HK-2 (cell line): ENCODE results near the gene GAB2.
"Not testable (repeated sequence)": the region's sequence is repeated elsewhere in the genome, so short reads cannot be mapped to it uniquely, and the experiment has no call there.

Experiments
- DNase-seq: peaks from one replicate; pipeline ENCODE4 v3.0.0-alpha.2; 2018; ENCODE audit not compliant: unreplicated experiment

The GAB2 gene

DNA sequence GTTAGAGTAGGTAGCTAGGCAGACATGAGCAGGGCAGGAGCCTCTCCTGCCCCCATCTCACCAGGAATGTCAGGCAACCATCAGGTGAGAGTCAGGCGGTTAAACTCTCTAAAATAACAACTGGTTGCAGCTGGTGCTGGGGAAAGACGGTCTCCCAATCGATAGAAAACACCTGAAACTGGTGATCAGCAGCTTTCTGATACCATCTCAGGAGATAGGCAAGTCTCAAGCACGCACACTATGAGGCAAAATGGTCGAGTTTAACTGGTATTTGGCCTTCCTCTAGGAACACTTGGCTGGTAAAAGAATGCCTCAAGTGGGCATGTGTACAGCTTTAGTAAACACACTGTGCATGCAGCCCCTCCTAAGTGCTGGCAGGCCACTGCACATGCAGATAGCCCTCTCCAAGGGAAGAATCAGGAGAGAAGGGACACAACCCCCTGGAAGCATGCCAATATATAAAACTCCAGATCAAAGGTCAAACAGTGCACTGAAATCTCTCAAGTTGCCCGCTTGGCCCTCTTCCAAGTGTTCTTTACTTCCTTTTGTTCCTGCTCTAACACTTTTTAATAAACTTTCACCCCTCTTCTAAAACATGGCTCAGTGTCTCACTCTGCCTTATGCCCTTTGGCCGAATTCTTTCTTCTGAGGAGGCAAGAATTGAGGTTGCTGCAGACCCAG lies 140.2 kb downstream of the GAB2 start:
- DNase-seq: no peak

DNA sequence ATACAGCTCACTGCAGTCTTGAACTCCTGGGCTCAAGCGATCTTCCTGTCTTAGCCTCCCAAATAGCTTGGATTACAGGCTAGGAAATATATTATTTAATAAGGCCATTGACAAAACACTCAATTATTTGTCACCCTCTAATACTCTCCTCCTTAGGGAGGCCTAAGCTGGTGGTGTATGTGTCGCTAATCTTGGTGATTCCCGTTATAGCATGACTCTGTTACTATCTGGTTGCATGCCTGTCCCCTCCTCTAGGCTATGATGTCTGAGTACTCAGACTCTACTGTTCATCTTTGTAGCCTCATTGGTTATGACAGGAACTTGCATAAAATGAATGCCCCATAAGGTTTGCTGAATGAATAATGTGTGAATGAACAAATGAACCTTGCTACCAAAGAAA lies 141.3 kb downstream of the GAB2 start:
- DNase-seq: no peak

DNA sequence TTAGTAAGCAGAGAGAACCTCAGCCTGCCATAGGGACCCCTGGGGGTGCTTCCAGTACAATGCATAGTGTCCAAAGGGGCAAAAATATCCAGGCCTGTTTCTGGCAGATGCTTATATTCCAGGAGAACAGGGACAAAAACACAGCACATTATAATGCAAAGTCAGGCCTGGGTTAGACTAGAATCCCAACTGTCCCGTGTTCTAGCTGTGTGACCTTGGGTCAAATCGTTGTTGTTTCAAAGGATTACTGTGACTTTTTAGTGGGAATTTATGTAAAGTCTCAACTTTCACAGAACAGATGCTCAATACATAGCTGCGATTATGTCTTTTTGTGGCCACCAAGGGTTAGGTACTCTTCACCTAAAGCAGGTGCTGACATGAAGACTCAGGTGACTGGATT lies 142.9 kb downstream of the GAB2 start:
- DNase-seq: no peak

DNA sequence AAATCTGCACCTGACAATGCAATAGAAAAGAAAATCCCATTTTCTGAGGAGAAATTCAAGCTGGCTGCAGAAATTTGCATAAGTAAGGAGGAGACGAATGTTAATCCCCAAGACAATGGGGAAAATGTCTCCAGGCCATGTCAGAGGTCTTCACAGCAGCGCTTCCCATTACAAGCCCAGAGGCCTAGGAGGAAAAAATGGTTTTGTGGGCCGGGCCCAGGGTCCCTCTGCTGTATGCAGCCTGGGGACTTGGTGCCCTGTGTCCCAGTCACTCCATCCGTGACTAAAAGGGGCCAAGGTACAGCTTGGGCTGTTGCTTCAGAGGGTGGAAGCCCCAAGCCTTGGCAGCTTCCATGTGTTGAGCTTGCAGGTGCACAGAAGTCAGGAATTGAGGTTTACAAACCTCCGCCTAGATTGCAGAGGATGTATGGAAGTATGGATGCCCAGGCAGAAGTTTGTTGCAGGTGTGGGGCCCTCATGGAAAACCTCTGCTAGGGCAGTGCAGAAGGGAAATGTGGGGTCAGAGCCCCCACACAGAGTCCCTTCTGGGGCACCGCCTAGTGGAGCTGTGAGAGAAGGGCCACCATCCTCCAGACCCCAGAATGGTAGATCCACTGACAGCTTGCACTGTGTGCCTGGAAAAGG lies 144.9 kb downstream of the GAB2 start:
- DNase-seq: not testable (repeated sequence)

DNA sequence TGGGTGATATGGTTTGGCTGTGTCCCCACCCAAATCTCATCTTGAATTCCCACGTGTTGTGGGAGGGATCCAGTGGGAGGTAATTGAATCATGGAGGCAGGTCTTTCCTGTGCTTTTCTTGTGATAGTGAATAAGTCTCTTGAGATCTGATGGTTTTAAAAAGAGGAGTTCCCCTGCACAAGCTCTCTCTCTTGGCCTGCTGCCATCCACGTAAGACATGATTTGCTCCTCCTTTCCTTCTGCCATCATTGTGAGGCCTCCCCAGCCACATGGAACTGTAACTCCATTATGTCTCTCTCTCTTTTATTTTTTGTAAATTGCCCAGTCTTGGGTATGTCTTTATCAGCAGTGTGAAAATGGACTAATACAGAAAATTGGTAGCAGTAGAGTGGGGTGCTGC lies 145.8 kb downstream of the GAB2 start:
- DNase-seq: not testable (repeated sequence)

DNA sequence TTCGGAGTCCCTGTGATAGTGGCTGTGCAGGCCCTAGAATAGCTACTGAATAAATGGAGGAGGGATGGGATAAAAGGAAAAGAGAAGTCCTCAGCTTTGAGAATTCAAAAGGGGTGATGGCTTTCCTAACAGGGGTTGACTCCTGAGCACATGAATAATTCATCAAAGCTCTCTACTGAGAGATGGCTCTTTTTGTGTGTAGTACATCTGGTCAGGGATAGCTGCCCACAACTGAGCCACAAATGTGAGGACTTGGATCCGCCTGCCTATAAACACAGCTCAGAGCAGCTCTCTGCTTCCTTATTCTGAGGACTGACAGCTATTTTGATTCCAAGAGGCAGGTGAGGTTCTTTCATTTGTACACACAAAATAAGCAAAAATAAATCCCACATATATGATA lies 146.6 kb downstream of the GAB2 start:
- DNase-seq: no peak

DNA sequence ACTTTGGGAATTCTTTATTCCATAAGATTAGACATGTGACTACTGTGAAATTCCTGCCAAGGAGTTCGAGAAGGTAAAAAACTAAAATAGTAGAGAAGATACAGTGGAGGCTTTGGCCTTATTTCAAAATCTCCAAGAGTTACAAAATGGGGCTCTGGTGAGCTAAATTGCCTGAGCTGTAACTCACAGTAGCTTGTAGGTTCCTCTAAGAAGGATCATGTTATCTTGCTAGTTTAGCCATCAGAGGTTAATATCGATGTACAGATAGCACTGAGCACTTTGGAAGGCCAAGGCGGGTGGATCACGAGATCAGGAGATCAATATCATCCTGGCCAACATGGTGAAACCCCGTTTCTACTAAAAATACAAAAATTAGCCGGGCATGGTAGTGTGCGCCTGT lies 147.8 kb downstream of the GAB2 start:
- no peak for DNase-seq

DNA sequence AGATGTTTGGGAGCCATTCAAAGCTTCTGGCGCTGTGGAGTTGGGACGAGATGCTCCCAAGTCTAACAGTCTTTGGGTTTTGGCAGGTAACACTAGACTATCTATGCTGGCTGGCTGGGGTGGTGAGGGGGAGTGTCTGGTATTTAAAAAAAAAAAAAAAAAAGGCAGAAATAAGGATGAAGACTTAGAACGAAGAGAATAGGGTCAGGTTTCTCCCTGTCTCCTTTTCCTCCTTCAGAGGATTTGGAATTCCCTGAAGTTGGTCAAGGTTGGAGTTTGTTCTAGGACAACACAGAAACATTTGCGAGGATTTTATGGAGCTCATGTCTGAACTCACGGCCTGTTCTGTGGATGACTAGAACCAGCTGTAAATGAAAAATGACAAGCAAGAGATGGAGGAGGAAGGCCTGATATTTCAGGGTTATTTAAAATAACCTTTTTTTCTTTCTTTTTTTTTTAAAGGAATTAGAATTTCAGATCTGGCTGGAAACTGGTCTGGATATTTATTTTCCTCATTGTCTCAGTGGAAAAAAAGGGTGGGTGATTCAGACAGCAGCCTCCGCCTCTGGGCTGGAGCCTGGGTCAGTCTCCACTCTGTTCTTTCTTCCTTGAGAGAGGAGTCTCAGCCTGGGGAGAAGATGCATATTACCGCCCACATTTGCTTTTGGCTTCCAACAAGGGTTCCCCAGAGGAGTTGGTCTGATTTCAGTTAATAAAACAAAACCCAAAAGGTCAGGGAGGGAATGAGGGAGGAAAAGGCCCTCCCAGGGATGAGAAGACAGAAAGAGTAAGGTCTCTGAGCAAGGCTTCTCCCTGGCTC lies 148.8 kb downstream of the GAB2 start:
- DNase-seq: no peak

DNA sequence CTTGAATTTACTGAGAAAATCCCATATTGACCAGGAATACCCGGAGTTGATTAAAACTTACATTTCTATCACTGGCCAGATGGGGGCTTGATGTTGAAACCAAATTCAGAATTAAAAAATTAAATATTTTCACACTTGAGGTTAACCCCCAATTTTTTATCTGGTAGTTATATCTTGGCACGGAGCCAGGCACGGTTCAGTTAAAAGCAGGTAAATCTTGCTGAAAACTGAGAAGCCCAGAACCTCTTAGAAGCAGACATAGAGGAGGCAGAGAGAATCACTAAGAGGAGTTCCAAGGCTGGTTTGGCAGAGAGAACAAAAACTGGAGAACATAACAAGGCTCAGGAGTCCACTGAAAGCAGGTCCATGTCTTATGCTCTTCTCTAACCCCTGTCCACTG lies 151.2 kb downstream of the GAB2 start:
- no peak for DNase-seq

DNA sequence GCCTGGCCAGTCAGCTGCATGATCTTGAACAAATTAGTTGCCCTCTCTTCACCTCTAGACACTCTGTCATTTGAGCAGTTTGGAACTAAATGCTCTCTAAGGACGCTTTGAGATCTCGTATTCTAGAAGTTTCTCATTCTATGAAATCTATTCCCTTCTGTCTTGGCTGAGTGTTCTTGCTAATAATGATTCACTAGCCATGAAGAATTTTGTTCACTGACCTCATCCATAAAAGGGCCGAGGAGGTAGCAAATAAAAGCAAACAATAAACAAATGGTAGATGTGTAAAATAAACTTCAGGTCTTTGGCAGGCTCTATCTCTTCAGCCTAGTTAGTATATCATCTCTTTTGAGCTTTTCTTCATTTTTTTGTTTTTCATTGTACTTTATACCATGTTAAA lies 152.3 kb downstream of the GAB2 start:
- DNase-seq: no peak

DNA sequence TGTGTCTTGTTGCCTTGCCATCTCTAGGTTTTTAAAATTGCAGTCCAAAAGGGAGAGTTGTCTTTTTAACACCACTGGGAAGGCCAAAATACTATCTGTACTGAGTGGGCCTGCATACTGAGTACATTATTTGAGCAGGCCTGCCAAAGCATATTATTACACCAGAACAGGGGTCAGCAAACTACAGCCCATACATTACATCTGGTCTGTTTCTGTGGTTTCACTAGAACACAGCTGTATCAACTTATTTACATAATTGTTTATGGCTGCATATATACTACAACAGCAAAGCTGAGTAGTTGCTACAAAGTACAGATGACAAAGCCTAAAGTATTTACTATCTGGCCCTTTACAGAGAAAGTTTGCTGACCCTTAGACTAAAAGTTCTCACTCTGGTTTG lies 154.9 kb downstream of the GAB2 start:
- DNase-seq: no peak

DNA sequence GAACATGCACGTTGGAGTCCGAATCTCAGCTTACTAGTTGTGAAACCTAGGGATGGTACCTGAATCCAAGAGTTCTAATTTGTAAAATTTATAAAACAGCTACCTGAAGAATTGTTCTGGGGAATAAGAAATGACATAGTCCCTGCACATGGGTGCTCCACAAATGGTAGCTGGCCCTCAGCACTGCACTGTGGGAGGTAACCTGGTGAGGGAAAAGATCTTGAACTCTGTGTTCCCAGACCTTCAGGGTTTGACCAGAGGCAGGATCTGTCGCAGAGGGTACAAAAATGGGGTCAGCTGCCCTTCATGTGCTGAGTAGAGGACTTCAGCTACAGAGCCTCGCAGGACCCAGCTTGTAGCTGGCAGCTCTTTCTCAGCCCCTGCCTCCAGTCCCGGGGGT lies 155.4 kb downstream of the GAB2 start:
- DNase-seq: no peak

DNA sequence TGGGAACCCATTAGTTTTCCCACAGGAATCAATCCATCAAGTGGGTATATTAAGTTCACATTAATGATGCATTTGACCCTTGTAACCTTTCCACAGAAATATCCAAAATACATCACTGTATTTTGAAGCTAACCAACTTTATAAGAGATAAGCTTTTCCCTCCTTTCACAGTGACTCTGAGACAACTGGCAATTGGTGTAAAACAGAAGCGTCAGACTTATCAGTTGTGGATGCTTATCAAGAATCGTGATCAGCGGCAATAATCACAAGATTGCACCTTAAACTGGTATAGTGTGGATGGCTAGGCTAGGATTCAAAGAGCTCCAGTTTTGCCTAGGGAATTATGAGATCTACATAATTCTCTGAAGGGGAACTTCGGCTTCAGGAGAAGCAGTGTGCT lies 155.8 kb downstream of the GAB2 start:
- no peak for DNase-seq

DNA sequence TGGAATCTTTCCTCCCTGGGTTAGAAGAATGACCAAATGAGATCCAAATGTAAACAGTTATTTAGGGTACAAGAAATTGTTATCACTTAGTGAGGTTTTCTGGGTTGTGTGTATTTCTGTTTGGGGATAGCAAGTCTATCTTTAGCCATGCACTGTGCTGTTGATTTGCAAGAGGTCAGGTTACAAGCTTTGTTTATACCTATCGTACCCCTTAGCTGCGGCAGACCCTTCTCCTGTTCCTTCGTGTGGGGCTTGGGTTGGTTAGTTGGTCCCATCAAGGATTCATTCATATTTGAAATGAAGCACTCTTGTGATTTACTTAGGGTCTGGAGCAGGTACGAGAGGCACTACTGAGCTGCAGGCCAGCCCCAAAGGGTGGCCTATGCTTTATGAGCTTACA lies 156.3 kb downstream of the GAB2 start:
- no peak for DNase-seq

DNA sequence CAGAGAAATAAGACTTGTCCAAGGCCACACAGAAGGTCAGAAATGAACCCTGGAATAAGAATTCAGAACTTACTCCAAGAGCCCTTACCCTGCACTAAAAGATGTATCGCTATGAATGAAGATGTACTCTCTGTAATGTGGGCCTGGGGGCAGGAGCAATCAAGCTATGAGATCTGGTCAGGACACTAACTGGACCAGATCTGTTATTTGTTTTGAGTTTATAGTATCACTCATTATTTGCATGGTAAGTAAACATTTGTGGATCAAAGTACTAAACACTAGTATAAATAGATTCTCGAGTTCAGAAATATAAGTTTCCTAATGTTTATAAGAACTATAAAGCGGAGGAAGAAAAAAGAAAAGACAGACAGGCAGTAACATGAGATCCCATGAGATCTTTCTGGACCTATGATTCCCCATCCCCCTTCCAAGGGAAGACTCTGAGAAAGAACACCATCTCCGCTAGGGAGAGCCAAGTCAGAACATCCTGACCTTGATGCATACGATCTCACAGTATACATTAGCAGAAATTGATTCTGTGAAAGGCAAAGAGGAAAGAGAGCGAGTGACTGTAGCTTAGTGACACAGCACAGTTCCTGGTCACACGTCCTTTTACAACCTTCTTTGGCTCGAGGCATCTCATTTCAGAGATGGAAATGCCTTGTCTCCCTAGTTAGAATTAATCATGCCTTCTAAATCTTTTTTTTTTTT lies 157.7 kb downstream of the GAB2 start:
- no peak for DNase-seq

DNA sequence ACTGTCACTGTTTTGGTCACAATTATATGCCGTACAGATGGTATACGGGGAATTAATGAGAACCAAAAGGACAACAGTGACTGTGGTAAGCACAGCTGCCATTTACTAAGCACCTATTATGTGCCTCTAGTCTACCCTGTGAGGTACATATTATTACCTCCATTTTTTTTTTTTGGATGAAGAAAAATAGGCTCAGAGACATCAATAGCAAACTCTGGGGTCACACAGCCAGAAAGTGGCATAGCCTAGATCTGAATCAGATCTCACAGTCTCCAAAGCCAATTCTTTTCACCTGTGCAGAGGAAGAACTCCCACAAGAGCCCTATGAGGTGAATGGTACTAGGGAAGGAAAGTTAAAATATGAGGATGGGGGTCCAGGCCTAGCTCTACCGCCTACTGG lies 160.0 kb downstream of the GAB2 start:
- no peak for DNase-seq

DNA sequence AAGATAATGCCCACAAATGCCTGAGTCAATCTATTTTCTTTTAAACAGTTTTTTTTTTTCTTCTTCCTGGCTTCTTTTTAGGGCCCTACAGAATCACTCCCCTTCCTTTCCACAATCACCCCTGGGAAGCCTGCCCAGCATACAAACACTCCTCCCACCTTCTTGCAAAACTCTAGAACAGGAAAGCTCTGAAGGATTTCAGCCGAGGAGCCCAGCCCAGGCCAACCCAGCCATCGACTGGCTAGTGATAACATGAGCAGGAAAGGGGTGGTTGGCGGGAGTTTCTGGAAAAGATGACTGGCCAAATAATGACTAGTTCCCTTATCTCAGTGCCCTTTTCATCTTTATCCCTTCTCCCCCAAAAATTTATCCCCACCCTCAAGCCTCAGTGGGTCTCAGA lies 160.7 kb downstream of the GAB2 start:
- no peak for DNase-seq

DNA sequence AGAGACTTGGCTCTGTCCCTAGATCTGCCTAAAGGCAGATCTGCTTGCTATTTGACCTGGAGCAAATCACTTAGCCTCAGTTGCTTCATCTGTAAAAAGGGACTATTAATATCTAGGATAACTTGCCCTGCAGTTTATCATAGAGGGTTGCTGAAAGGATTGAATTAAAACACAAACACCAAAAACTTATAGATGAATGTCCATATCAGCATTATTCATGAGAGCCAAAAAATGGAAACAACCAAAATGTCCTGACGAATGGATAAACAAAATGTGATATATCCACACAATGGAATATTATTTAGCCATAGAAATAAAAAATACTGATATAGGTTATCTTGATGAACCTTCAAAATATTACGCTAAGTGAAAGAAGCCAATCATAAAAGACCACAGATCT lies 161.7 kb downstream of the GAB2 start:
- DNase-seq: no peak

DNA sequence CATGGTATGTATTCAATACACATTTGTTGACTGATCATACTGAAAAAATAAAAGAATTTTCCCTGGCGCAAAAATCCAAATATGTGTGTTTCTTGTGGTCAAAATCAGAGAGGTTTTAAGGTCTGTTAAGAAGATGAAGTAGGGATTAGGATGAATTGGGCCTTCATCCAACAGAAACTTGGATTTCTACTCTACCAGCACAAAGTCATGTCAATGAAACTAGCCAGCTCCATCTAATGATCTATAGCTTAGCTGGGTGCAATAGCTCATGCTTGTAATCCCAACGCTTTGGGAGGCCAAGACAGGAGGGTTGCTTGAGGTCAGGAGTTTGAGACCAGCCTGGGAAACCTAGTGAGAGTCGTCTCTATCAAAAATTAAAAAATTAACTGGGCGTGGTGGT lies 163.4 kb downstream of the GAB2 start:
- DNase-seq: no peak

DNA sequence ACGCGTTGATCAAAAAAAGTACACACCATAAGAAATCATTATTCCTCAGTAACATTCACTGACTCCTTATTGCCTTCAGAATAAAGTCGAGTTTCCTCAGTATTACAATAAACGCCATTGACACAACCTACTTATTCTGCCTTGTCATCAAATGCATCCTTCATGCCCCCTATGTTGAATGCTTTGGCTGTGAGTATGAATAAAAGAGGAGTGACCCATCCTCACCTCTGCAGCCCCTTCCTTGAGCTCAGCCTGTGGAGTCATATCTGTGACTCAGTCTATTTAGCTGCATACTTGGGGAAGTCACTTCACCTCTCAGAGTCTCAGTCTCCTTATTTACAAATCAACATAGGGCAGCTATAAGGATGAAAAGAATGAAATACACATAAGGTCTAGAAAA lies 163.8 kb downstream of the GAB2 start:
- DNase-seq: no peak

DNA sequence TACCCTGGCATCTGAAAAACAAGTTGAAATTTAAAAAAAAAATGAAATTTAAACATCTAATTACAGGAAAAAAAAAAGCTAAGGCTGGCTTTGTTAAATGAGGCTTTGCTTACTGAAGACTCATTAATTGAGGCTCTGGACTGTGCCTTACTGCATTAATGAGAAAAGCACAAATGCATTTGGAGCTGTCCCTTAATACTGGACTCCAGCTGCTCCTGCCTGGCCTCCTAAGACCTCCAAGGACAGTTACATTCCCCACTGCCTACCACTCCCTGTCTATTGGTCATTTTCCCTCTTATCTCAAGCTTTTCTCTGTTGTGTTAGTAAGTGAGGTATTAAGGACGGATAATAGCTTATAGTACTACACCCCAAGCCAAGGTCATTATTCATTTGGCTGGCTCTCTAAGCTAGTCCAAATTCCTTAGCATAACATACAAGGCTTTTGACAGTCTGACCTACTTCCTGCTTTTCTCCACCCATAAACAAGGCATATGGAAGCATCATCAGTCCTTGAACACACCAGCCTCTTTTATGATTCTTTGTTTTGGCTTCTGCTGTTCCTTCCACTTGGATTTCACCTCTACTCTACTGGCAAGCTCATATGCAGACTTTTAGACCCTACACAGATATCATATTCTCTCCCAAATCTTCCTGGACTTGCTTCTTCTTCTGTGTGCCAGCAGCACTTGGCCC lies 166.4 kb downstream of the GAB2 start:
- DNase-seq: no peak

DNA sequence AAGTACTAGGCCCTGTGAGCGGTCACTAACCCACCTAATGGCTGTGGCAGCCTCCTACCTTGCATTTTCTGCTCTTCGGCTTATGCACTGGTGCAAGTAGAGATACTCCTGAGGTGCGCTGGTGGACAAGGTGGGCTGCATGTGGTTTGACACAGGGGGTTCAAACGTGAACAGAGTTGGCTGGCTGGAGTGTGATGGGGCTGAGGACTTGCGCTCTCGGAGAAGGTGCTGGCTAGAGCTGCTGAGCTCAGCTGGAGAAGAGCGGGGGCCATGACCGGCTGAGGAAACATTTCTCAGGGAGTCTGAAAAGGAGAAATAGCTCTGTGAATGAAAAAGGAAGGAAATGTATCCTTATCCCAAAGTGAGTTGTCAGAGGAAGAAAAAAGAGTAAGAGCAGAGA lies 167.5 kb downstream of the GAB2 start:
- no peak for DNase-seq
